GM18873 (cell line): ENCODE results near the gene SENP3.

Experiments
- ATAC-seq: cut with Tn5 transposase; IDR thresholded peaks from one replicate; pipeline ENCODE4 v1.9.1; 2021; ENCODE audit warnings: mild to moderate bottlenecking, moderate library complexity, moderate number of reproducible peaks; ENCODE audit not compliant: unreplicated experiment, low FRiP score

The SENP3 gene

DNA sequence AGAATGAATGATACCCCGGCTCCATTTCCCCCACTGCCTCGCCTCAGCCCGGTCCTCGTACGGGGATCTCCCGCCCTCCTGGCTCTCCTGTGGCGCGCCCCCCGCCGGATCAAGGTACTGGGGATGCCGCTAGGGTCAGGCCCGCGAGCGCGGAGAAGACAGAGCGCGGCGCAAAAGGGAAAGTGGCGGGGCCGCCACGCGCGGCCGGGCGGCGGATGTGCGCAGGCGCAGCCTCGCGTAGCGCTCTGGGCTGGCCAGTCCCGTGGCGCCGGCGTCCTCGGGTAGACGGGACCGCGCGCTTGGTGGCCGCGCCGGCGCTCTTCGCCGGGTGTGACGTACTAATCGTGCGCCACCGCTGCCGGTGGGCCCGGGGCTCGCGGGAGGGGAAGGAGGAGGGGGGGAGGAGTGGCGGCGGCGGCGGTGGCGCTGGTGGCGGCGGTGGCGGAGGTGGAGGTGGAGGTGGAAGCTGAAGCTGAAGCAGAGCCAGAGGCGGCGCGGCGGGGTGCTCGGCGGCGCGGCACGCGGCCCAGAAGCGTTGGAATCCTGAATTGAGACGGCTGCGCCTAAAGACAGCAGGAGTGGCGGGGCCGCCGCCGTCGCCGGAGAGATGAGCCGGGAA, at the start of gene SENP3:
SENP3 (plus strand) TSS at position 331 of the 619 bp plus-strand sequence. CDS start 1,158 bp downstream, outside the sequence.
- ATAC-seq, result peak; percentile 36

DNA sequence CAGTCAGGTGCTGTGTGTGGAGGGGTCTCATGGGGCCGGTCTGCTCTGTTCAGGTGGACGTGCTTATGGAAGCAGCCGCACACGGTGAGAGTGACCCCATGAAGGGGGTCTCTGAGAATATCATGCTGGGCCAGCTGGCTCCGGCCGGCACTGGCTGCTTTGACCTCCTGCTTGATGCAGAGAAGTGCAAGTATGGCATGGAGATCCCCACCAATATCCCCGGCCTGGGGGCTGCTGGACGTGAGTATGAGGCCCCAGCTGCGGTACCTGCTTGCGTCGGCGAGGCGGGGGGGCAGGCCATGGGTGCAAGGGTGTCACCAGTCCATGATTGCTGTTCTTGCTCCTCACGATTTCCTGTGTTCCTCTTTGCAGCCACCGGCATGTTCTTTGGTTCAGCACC, 49.6 kb upstream of the SENP3 start:
- no peak for ATAC-seq

GRCh38 chr17:7512824-7513540, 48.7 kb upstream of the SENP3 start:
- ATAC-seq, result no peak

- no peak for ATAC-seq
These were observed 47.8 kb upstream of the SENP3 start for GRCh38 chr17:7513850-7514419.

DNA sequence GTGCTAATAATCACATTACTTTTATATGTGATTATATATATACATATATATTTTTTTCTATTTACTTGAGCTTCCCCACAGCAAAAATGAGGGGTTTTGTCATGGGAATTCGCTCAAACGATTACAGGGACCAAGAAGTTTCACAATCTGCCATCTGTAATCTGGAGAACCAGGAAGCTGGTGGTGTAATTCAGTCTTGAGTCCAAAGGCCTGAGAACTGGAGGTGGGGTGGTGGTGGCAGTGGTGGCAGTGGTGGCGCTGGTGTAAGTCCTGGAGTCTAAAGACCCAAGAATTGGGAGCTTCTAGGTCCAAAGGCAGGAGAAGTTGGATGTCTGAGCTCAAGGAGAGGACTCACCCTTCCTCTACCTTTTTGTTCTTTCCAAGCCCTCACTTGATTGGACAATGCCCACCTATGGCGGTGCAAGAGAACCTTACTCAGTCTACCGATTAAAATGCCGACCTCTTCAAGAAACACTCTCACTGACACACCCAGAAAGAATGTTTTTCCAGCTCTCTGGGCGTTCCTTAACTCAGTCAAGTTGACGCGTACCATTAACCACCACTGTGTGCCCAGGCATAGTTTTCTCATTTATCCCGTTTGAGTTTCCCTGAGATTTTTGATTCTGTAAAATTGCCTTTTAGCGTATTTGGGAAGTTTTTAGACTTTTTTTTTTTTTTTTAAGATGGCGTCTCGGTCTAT, 45.7 kb upstream of the SENP3 start:
- ATAC-seq, result no peak

DNA sequence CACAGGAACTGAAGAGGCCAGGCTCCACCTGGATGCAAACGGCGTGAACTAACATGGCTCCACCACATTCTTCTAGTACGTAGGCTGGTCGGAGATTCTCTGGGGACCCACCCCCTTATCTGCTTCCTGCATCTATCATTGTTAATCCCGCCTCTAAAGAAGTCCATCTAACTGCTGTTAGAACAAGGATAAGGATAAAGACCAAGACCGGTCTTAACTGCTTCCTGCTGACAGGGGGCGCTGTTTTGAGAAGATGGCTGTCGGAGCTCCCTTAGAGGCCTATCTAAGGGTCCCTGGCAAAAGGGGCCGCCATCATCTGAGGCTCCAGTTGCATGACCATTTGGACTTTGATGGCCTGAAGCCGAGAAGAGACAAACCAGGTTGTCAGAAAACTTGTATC, 38.7 kb upstream of the SENP3 start:
- ATAC-seq, result no peak

DNA sequence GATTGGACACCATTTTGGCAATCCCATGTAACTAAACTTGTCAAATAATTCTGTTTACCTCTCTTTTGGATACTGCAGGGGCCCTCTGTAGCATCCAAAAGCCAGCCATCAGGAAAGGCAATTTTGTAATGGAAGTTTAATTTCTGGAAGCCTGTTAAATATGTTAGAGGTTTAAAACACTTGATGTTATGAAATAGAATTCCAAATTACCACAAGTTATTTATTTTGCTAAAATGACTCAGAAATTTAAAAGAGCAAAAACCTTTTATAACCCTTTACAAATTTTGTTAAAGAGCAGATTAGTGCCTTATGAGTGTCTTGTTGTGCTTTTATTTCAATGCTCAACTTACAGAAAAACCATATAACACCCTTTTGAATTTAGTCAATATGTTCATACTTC, 32.9 kb upstream of the SENP3 start:
- no peak for ATAC-seq

- ATAC-seq, result no peak
These were observed 31.5 kb upstream of the SENP3 start for GRCh38 chr17:7530023-7530900.

DNA sequence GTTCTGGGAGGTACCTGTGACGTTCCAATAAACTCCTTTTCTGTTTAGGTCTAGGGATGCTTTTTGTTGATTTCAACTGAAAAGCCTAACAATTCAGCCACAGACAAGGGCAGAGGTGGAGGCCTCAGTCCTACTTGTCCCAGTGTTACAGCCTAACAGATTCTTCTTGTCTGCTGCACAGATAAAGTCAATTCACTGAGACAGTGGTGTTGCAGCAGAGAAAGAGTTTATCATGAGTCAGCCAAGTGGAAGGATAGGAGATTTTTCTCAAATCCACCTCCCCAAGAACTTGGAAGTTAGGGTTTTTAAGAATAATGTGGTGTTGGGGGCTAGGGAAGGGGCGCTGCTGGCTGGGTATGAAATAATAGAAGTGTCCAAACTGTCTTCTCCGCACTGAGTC, 23.7 kb upstream of the SENP3 start:
- no peak for ATAC-seq

- ATAC-seq, result no peak
These were observed 22.7 kb upstream of the SENP3 start for GRCh38 chr17:7538891-7539545.

- ATAC-seq, result no peak
These were observed 20.6 kb upstream of the SENP3 start for GRCh38 chr17:7541074-7541621.

DNA sequence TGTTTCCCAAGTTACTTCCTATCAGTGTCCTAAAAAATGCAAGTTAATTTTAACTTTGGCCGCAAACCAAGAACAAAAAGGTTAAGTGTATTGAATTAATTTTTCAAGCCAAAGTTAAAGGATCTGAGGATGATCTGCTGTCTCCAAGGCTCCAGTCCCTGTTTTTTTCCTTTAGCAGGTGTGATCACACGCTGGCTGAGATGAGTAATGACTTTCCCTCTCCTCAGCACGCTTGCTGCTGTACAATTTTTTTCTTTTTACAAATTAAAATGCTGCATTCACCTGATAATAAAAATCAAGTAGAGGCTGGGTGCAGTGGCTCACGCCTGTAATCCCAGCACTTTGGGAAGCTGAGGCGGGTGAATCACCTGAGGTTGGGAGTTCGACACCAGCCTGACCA, 16.8 kb upstream of the SENP3 start:
- ATAC-seq, result no peak

DNA sequence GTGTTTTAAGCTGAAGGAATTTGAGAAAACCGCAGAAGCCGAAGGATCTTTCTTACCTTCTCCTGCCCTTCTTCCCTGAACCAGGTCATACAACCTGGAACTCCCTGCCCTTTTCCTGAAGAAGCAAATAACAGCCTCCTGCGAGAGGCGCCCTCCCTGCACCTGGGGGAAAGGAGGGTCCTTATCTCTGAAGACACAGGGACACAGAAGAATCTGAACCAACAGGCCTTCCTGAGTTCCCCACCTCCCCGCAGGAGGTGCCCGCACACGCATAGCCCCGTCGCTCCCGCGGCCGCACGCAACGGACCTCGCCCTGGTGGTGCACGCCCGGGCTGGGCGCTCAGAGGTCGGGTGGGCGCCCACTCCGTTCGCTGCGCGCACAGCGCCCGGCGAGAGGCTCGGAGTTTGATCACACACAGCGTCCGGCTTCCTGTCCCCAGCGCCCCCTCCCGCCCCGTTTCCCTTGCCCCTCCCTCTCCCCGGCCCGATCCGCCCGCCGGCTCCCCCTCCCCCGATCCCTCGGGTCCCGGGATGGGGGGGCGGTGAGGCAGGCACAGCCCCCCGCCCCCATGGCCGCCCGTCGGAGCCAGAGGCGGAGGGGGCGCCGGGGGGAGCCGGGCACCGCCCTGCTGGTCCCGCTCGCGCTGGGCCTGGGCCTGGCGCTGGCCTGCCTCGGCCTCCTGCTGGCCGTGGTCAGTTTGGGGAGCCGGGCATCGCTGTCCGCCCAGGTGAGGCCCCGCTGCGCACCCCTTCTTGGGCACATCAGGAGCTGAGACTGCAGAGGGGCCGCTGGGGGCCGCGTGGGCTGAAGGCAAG, 12.9 kb upstream of the SENP3 start, which contains the start of gene TNFSF12:
TNFSF12 (plus strand) TSS at position 474 of the 816 bp plus-strand sequence; CDS start at position 570, 96 bp downstream.
- no peak for ATAC-seq

- no peak for ATAC-seq
These were observed 12.2 kb upstream of the SENP3 start for GRCh38 chr17:7549401-7550055.

DNA sequence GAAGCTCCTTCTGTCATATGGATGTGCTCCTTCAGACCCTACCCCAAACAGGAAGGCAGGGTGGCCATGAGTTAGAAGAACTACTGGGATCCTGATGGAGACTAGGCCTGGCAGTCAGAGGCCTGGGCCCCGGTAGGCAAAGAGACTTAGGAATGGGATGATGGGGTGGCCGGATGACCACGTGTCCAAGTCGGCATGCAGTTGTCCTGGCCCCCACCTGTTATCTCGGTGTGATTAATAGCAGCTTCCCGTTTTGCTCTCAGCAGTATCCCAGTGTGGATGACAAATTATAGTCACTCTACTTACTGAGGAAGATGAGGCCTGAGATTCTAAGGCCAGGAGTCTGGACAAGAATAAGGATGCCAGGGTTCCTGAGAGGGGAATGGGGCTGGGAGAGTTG, 11.4 kb upstream of the SENP3 start:
- ATAC-seq, result no peak

- no peak for ATAC-seq
These were observed 10.3 kb upstream of the SENP3 start for GRCh38 chr17:7551396-7551795.

- ATAC-seq, result peak; percentile 57
These were observed 9.1 kb upstream of the SENP3 start for GRCh38 chr17:7552621-7553051.

DNA sequence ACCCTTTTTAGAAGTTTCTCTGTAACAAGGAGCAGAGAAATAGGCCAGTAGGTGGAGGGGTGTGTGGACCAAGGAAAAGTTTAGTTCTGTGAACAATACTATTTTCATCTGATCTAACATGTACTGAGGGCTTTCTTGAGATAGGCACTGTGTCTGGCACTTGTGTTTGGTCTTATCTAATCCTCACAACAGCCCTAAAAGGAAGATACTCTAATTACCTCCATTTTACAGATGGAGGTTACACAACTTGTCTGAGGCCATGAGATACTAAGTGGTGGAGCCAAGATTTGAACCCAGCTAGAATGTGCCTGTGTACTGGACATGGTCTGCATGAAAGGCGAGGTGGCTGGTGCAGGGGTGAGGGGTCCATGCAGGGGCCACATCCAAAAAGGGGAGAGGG, 8.4 kb upstream of the SENP3 start:
- no peak for ATAC-seq
